Activated naive CD8-positive, alpha-beta T cell treated with anti-CD3 and anti-CD28 coated beads for 36 hours (primary cell): ENCODE results near the gene CTNNBL1. TPM values are rescaled to one million over a fixed set of nuclear protein-coding genes. Genes with fewer than 3 reads are reported as not detected.

Experiments used
- DNase-seq: peaks from one replicate; pipeline ENCODE4 v3.0.0; 2021
- H3K27ac Mint-ChIP-seq: one replicate; pipeline ENCODE4 v1.8.0; 2022; ENCODE audit warnings: mild to moderate bottlenecking, moderate library complexity, mixed read lengths
- H3K27me3 Mint-ChIP-seq: one replicate; pipeline ENCODE4 v1.8.0; 2022; ENCODE audit warnings: mild to moderate bottlenecking, mixed read lengths
- H3K36me3 Mint-ChIP-seq: one replicate; pipeline ENCODE4 v1.8.0; 2021; ENCODE audit warnings: mild to moderate bottlenecking, mixed read lengths
- H3K4me1 Mint-ChIP-seq: one replicate; pipeline ENCODE4 v1.8.0; 2021; ENCODE audit warnings: mixed read lengths
- H3K4me3 Mint-ChIP-seq: one replicate; pipeline ENCODE4 v1.8.0; 2022; ENCODE audit warnings: mild to moderate bottlenecking, moderate library complexity, mixed read lengths
- H3K9me3 Mint-ChIP-seq: one replicate; pipeline ENCODE4 v1.8.0; 2022; ENCODE audit warnings: mixed read lengths
- total RNA-seq, 2 experiments: library from RNA; stranded (reverse); gene quantifications; one replicate each; pipeline ENCODE4 v1.2.3, GENCODE V29; 2021

The CTNNBL1 gene
- total RNA-seq, 2 experiments from 2014 or later = 85.6 to 98.4 TPM

GRCh38 chr20:37911261-37911660, 217.4 kb downstream of the CTNNBL1 start:
- Mint-ChIP-seq H3K4me3 (no peak overlapping the region), H3K9me3 (no peaks in the 10 kb centered on the region), H3K27ac (no peak overlapping the region), H3K4me1 (peaks cover 14% of the 10 kb centered on the region), H3K27me3 (peaks cover 73% of the 10 kb centered on the region), H3K36me3 (no peaks in the 10 kb centered on the region)
- DNase-seq = no peak

GRCh38 chr20:37911838-37912281, 218.0 kb downstream of the CTNNBL1 start:
- Mint-ChIP-seq H3K36me3 (no peaks in the 10 kb centered on the region), H3K27me3 (peaks cover 73% of the 10 kb centered on the region), H3K4me3 (no peak overlapping the region), H3K27ac (no peak overlapping the region), H3K9me3 (no peaks in the 10 kb centered on the region), H3K4me1 (peaks cover 15% of the 10 kb centered on the region)
- peak; percentile 14 for DNase-seq

- Mint-ChIP-seq H3K27ac (no peak overlapping the region), H3K27me3 (peaks cover 72% of the 10 kb centered on the region), H3K4me1 (peaks cover 15% of the 10 kb centered on the region)
Observed at GRCh38 chr20:37912874-37913273, 219.0 kb downstream of the CTNNBL1 start.

GRCh38 chr20:37913567-37914366, 219.9 kb downstream of the CTNNBL1 start:
- Mint-ChIP-seq H3K36me3 (no peaks in the 10 kb centered on the region), H3K4me1 (peaks cover 15% of the 10 kb centered on the region), H3K4me3 (no peak overlapping the region), H3K27ac (no peak overlapping the region), H3K27me3 (peaks cover 71% of the 10 kb centered on the region), H3K9me3 (no peaks in the 10 kb centered on the region)
- no peak for DNase-seq

More at GRCh38 chr20:37912874-37913273, 219.0 kb downstream of the CTNNBL1 start:
- DNase-seq = no peak
- no peaks in the 10 kb centered on the region for H3K9me3 Mint-ChIP-seq
- no peak overlapping the region for H3K4me3 Mint-ChIP-seq
- no peaks in the 10 kb centered on the region for H3K36me3 Mint-ChIP-seq

- Mint-ChIP-seq H3K4me3 (peak overlapping the region; percentile 16), H3K36me3 (no peaks in the 10 kb centered on the region), H3K27ac (no peak overlapping the region), H3K27me3 (peaks cover 67% of the 10 kb centered on the region), H3K9me3 (no peaks in the 10 kb centered on the region), H3K4me1 (peaks cover 15% of the 10 kb centered on the region)
- DNase-seq = no peak
Observed at GRCh38 chr20:37914367-37914671, 220.5 kb downstream of the CTNNBL1 start.

- Mint-ChIP-seq H3K27ac (no peak overlapping the region), H3K4me3 (peak overlapping the region; percentile 16), H3K4me1 (peaks cover 15% of the 10 kb centered on the region), H3K36me3 (no peaks in the 10 kb centered on the region), H3K27me3 (peaks cover 67% of the 10 kb centered on the region), H3K9me3 (no peaks in the 10 kb centered on the region)
- peak; percentile 11 for DNase-seq
Observed at GRCh38 chr20:37914672-37915433, 221.0 kb downstream of the CTNNBL1 start.

- Mint-ChIP-seq H3K4me1 (peaks cover 15% of the 10 kb centered on the region), H3K27ac (no peak overlapping the region), H3K27me3 (peaks cover 64% of the 10 kb centered on the region), H3K36me3 (no peaks in the 10 kb centered on the region), H3K4me3 (no peak overlapping the region), H3K9me3 (no peaks in the 10 kb centered on the region)
- no peak for DNase-seq
Observed at GRCh38 chr20:37915434-37915787, 221.6 kb downstream of the CTNNBL1 start.

DNA sequence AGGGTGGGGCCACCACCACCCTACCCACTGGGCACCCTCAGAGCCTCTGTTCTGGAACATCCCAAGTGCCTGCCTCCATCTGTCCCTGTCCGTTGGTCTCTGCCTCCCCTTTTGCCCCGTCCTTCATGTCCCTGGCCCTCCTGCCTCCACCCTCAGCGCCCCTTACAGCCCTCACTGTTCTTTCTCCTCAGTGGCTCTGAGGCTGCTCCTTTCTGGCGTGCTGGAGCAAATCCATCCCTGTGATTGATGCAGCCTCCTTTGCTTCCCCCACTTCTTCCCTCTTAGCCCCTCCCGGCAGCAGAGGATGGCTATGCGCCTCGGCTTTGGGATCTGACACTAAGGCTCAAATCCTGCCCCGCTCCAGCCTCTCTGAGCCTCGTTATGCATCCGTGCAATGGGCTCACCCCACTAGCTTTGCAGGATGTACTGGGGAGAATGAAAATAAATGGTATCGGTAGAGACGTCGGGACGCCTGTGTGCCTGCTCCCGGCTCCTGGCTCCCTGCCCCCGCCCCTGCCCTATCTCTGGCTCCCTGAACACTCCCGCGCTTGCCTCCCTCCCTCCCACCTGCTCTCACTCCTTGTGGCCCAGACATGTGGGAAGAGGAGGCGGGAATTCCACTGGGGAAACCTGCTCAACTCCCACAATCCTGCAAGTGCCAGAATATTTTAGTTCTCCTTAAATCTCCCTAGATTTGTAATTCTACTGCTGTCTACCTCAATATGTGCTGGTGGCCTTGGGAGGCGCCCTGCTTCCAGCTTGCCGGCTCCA, 222.2 kb downstream of the CTNNBL1 start:
- H3K36me3 Mint-ChIP-seq = no peaks in the 10 kb centered on the region
- H3K27me3 Mint-ChIP-seq = peaks cover 59% of the 10 kb centered on the region
- H3K9me3 Mint-ChIP-seq = no peaks in the 10 kb centered on the region
- peaks cover 15% of the 10 kb centered on the region for H3K4me1 Mint-ChIP-seq
- H3K4me3 Mint-ChIP-seq = no peak overlapping the region
- no peak for DNase-seq
- H3K27ac Mint-ChIP-seq = no peak overlapping the region

DNA sequence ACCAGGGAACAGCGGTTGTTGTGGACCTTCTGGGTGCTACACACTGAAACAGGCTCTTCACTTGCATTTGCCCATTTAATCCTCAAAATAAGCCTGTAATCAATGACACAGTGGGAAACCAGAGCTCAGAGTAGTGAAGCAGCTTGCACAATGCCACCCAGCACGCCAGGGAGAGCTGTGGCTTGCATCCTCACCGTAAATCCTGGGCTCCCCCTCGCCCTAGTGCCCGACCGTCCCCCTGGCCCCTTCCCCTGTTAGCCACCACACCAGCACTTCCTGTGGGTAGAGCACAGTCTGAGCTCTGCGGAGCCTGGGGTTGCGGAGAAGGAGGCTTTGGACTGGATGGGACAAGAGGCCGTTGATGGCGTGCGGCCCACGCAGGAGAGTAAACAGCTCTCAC, 223.6 kb downstream of the CTNNBL1 start:
- Mint-ChIP-seq H3K4me1 (peaks cover 25% of the 10 kb centered on the region), H3K36me3 (no peaks in the 10 kb centered on the region), H3K4me3 (no peak overlapping the region), H3K9me3 (no peaks in the 10 kb centered on the region), H3K27me3 (peaks cover 50% of the 10 kb centered on the region), H3K27ac (no peak overlapping the region)
- DNase-seq = no peak

- H3K4me1 Mint-ChIP-seq = peaks cover 21% of the 10 kb centered on the region
- no peak overlapping the region for H3K27ac Mint-ChIP-seq
- H3K27me3 Mint-ChIP-seq = peaks cover 45% of the 10 kb centered on the region
- DNase-seq = no peak
- no peaks in the 10 kb centered on the region for H3K9me3 Mint-ChIP-seq
- H3K4me3 Mint-ChIP-seq = no peak overlapping the region
- H3K36me3 Mint-ChIP-seq = no peaks in the 10 kb centered on the region
Observed at GRCh38 chr20:37918035-37918434, 224.2 kb downstream of the CTNNBL1 start.

GRCh38 chr20:37919389-37920040, 225.7 kb downstream of the CTNNBL1 start:
- Mint-ChIP-seq H3K4me3 (no peak overlapping the region), H3K4me1 (peaks cover 18% of the 10 kb centered on the region), H3K9me3 (no peaks in the 10 kb centered on the region), H3K36me3 (no peaks in the 10 kb centered on the region), H3K27me3 (peaks cover 31% of the 10 kb centered on the region), H3K27ac (no peak overlapping the region)
- DNase-seq = no peak

DNA sequence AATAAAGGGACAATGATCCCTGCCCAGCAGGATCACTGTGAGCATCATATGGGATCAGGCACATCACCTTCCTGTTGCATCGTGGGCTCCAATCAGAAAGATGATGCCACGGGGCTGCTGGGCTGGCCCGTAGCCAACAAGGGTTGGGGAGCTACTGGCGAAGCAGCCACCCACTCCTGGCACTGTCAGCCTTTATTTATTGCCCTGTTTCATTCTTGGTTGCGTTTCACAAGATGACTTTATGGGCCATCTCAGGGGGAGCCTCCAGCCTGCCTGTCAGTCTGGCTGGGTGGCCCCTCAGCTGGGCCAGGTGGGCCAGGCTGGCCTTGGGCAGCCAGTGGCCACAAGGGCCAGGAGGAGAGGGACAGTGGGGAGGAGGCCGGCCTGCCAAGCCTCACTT, 226.4 kb downstream of the CTNNBL1 start:
- DNase-seq = peak; percentile 14
- H3K4me1 Mint-ChIP-seq = peaks cover 14% of the 10 kb centered on the region
- no peaks in the 10 kb centered on the region for H3K9me3 Mint-ChIP-seq
- H3K27me3 Mint-ChIP-seq = peaks cover 26% of the 10 kb centered on the region
- H3K27ac Mint-ChIP-seq = no peak overlapping the region
- H3K36me3 Mint-ChIP-seq = no peaks in the 10 kb centered on the region
- H3K4me3 Mint-ChIP-seq = no peak overlapping the region

GRCh38 chr20:37920679-37921322, 227.0 kb downstream of the CTNNBL1 start:
- Mint-ChIP-seq H3K27ac (no peak overlapping the region), H3K27me3 (peaks cover 25% of the 10 kb centered on the region), H3K4me3 (no peak overlapping the region), H3K9me3 (no peaks in the 10 kb centered on the region), H3K4me1 (peaks cover 12% of the 10 kb centered on the region), H3K36me3 (no peaks in the 10 kb centered on the region)
- DNase-seq = no peak

- peaks cover 9% of the 10 kb centered on the region for H3K4me1 Mint-ChIP-seq
- H3K4me3 Mint-ChIP-seq = no peak overlapping the region
- no peaks in the 10 kb centered on the region for H3K9me3 Mint-ChIP-seq
- DNase-seq = no peak
- H3K27me3 Mint-ChIP-seq = peaks cover 19% of the 10 kb centered on the region
- no peak overlapping the region for H3K27ac Mint-ChIP-seq
- H3K36me3 Mint-ChIP-seq = no peaks in the 10 kb centered on the region
Observed at GRCh38 chr20:37921341-37921929, 227.6 kb downstream of the CTNNBL1 start.
